Esophagus muscularis mucosa (tissue), 4 donors: ENCODE results near the gene SWAP70. TPM values are rescaled to one million over a fixed set of nuclear protein-coding genes. Genes with fewer than 3 reads are reported as not detected.
A peak's percentile ranks its signal among the peaks of the same experiment; 100 is the strongest.
"Not testable (repeated sequence)": the region's sequence is repeated elsewhere in the genome, so short reads cannot be mapped to it uniquely, and the experiment has no call there.

Source experiments
- DNase-seq: peaks from one replicate; pipeline ENCODE4 v3.0.0-alpha.2; 2017; ENCODE audit errors: extremely low spot score
- H3K27ac ChIP-seq, 4 donors: fragments of 200-600 bp; sonication (generic); replicated peaks in 1 of 4; 1 replicate in 3 of 4; 2 replicates in 1 of 4; pipeline ENCODE4 v1.5.1; 2016 to 2019; ENCODE audit warnings: mild to moderate bottlenecking in 1 of 4
- H3K27me3 ChIP-seq, 4 donors: fragments of 200-600 bp; sonication (generic); one replicate each; pipeline versions ENCODE4 v1.5.1 to v1.6.0; 2016 to 2019
- H3K36me3 ChIP-seq, 4 donors: fragments of 200-600 bp; sonication (generic); one replicate each; pipeline ENCODE4 v1.5.1; 2016 to 2019
- H3K4me1 ChIP-seq, 4 donors: fragments of 200-600 bp; sonication (generic); one replicate each; pipeline ENCODE4 v1.5.1; 2016 to 2019
- H3K4me3 ChIP-seq, 4 donors: fragments of 200-600 bp; sonication (generic); 1 replicate in 2 of 4; 2 replicates in 2 of 4; pipeline ENCODE4 v1.5.1; 2016 to 2019; ENCODE audit warnings: mild to moderate bottlenecking in 4 of 4, moderate library complexity in 1 of 4
- H3K9me3 ChIP-seq, 4 donors: fragments of 200-600 bp; sonication (generic); 1 replicate in 3 of 4; 2 replicates in 1 of 4; pipeline ENCODE4 v1.5.1; 2016 to 2019
- EP300 ChIP-seq: sonication (generic); formaldehyde crosslinking; IDR thresholded peaks from one replicate; pipeline ENCODE4 v1.6.1; 2017; ENCODE audit warnings: antibody characterized with exemption
- POLR2A ChIP-seq: fragments of 450-650 bp; IDR thresholded peaks from one replicate; pipeline ENCODE4 v1.6.1; 2017; ENCODE audit warnings: antibody characterized with exemption, moderate library complexity, mild to moderate bottlenecking, low read depth
- POLR2AphosphoS5 ChIP-seq, 2 donors: sonication (generic); formaldehyde crosslinking; IDR thresholded peaks; one replicate each; pipeline ENCODE4 v1.6.1; 2017; ENCODE audit warnings: antibody characterized with exemption in 2 of 2
- WGBS: methylation state at CpG from one replicate; pipeline ENCODE4 v1.1.5; 2018; 5-methylcytosine and 5-hydroxymethylcytosine counted together
- intact Hi-C: fragments of 100-400 bp; cut with DNase I; formaldehyde crosslinking; loops from one replicate; pipeline ENCODE4 v1.15.1; 2023
- total RNA-seq, 4 donors: library from RNA; depleted of rRNA; stranded (reverse); fragments of >200 nt; gene quantifications; one replicate each; pipeline versions ENCODE4 v1.1.0 to v1.2.1, GENCODE V29; 2016
- TF ChIP-seq, protein P1 (sequence below), 3 experiments: fragments of 200-600 bp in 2 of 3; fragments of 450-650 bp in 1 of 3; sonication (generic) in 2 of 3; IDR thresholded peaks; one replicate each; pipeline ENCODE4 v1.5.1; 2017 to 2019; ENCODE audit warnings: antibody characterized with exemption in 3 of 3, mild to moderate bottlenecking in 2 of 3, moderate library complexity in 1 of 3

SWAP70 gene
- total RNA-seq, 4 donors from 2014 or later = 37.8 to 54.9 (median 46.5) TPM

DNA sequence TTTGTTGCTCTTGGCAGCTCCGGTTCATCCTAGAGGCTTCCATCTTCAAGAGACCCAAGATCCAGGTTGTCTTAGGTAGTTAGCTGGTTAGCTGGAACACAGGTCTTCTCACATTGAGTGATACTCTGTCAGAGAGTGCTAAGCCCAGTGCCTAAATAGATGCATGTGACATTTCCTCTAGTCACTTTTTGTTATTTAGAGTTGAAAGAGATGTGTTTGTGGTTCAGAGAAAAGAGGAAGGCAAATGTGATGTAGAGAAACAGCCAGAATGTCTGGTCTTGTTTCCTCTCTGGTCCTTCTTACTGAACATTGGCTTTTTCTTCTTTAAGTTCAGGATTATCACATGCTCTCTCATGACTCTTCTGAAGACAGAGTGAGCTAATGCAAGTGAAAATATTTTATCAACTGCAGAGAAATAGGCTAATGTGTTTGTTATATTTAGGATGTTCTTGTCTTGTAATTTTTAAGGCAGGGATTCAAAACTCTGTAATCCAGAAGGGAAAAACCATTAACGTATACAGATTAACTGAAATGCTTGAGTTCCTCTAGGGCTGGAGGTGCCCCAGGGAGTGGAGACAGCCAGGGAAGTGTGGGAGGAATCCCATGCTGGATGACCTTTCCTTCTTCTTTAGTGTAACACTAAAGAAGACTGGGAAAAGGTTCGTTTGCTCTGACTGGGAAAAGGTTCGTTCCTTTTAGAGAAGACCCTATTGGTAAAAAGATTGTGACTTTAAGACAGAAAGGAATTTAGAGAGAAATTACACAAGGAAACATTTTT lies 75.4 kb downstream of the SWAP70 start:
- Histone ChIP-seq H3K9me3 (no peaks in the 10 kb centered on the region), H3K27ac (peak overlapping the region in 1 of 4 donors; percentile 29), H3K36me3 (peaks cover 36 to 87% (median 59%) of the 10 kb centered on the region in 4 donors), H3K4me1 (no peaks in the 10 kb centered on the region), H3K4me3 (no peak overlapping the region), H3K27me3 (no peaks in the 10 kb centered on the region)
- DNase-seq = no peak
- TF ChIP-seq EP300 (no peak), POLR2A (no peak)
- TF ChIP-seq, protein P1, sequence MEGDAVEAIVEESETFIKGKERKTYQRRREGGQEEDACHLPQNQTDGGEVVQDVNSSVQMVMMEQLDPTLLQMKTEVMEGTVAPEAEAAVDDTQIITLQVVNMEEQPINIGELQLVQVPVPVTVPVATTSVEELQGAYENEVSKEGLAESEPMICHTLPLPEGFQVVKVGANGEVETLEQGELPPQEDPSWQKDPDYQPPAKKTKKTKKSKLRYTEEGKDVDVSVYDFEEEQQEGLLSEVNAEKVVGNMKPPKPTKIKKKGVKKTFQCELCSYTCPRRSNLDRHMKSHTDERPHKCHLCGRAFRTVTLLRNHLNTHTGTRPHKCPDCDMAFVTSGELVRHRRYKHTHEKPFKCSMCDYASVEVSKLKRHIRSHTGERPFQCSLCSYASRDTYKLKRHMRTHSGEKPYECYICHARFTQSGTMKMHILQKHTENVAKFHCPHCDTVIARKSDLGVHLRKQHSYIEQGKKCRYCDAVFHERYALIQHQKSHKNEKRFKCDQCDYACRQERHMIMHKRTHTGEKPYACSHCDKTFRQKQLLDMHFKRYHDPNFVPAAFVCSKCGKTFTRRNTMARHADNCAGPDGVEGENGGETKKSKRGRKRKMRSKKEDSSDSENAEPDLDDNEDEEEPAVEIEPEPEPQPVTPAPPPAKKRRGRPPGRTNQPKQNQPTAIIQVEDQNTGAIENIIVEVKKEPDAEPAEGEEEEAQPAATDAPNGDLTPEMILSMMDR (IDR thresholded peaks at IDR 0.05) = no peak
- intact Hi-C loops = no loop called here
- 74% methylated on average over 4 of the region's 4 CpGs for WGBS

DNA sequence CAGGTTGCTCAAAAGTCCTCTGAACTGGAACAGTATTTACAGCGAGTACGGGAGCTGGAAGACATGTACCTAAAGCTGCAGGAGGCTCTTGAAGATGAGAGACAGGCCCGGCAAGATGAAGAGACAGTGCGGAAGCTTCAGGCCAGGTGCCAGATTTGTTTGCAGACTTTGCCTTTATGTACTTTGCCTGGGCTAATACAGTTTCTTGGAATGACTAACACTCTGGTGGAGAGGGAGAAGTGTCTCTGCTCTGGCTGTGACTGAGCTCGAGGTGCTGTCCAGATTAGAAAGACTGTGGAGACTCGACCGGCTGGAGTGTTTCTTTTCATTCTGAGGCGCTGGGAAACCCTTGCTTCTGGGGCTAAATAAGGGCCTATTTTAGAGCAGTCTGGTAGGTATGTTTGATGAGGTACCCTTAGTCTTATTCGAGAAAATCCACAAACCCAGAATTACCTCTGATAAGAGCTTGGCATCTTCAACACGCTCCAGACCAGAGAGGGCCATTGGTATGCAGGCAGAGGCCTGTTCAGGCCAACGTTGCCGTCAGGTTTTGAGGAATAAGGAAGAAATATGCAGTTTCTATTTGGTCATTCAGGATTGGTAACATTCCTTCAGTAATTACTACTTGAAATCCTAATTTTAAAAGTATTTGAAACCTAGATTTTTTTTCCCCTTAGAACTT lies 76.5 kb downstream of the SWAP70 start:
- TF ChIP-seq POLR2AphosphoS5 (IDR thresholded peaks at IDR 0.05) (no peak), POLR2A (no peak), EP300 (no peak)
- TF ChIP-seq, protein P1 (IDR thresholded peaks at IDR 0.05) = no peak
- H3K36me3 ChIP-seq = peaks cover 36 to 87% (median 56%) of the 10 kb centered on the region in 4 donors

DNA sequence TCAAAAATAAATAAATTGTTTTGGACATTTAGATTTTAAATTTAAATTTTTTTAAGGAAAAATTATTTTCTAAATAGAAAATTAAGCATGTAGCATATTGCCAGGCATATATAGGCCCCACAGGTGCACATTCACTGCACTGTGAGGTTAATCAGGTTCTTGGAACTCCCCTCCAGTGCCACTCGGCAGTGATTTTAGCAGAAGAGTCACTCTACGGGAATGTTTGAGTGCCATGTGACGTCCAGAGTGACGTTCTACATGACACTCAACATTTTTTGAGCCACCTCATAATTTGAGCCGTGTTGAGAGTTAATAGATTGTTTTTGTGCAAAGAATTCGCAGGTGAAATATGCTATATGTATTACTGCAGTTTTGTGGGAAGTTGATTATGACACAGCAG lies 77.4 kb downstream of the SWAP70 start:
- 94% methylated on average over 6 of the region's 6 CpGs for WGBS
- H3K9me3 ChIP-seq = no peaks in the 10 kb centered on the region
- no peak overlapping the region for H3K27ac ChIP-seq
- DNase-seq = no peak
- intact Hi-C loops = no loop called here
- no peaks in the 10 kb centered on the region for H3K27me3 ChIP-seq
- H3K4me3 ChIP-seq = no peak overlapping the region
- TF ChIP-seq POLR2AphosphoS5 (IDR thresholded peaks at IDR 0.05) (no peak), POLR2A (no peak), EP300 (no peak)
- TF ChIP-seq, protein P1 (IDR thresholded peaks at IDR 0.05) = no peak
- peaks cover 0 to 12% (median 3%) of the 10 kb centered on the region in 4 donors for H3K4me1 ChIP-seq
- peaks cover 36 to 87% (median 59%) of the 10 kb centered on the region in 4 donors for H3K36me3 ChIP-seq

More for the DNA sequence above, 76.5 kb downstream of the SWAP70 start:
- no peaks in the 10 kb centered on the region for H3K9me3 ChIP-seq
- intact Hi-C loops = no loop called here
- no peak overlapping the region for H3K4me3 ChIP-seq
- no peak overlapping the region for H3K27ac ChIP-seq
- H3K4me1 ChIP-seq = peaks cover 0 to 5% (median 2%) of the 10 kb centered on the region in 4 donors
- H3K27me3 ChIP-seq = no peaks in the 10 kb centered on the region
- DNase-seq = no peak
- 90% methylated on average over 12 of the region's 12 CpGs for WGBS

DNA sequence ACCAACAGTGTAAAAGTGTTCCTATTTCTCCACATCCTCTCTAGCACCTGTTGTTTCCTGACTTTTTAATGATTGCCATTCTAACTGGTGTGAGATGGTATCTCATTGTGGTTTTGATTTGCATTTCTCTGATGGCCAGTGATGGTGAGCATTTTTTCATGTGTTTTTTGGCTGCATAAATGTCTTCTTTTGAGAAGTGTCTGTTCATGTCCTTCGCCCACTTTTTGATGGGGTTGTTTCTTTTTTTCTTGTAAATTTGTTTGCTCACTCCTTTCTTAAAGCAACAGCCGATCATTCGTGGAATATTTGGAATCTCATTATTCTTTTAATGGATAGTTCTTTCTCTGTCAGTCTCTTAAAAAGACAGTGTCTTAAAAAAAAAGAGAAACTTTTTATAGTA lies 79.6 kb downstream of the SWAP70 start:
- H3K27me3 ChIP-seq, H3K4me3 ChIP-seq, intact Hi-C loops, H3K9me3 ChIP-seq, H3K27ac ChIP-seq, DNase-seq: not testable (repeated sequence)
- peaks cover 11 to 33% (median 25%) of the 10 kb centered on the region in 4 donors for H3K4me1 ChIP-seq
- WGBS = 60% methylated on average over 3 of the region's 3 CpGs
- peaks cover 30 to 80% (median 48%) of the 10 kb centered on the region in 4 donors for H3K36me3 ChIP-seq
